HCT116 (cell line): ENCODE data around the gene HERC2. TPM values are rescaled to one million over a fixed set of nuclear protein-coding genes. Genes with fewer than 3 reads are reported as not detected.

Source experiments
- ATAC-seq: fragments of 200-7000 bp; cut with Tn5 transposase; 2 replicates; pipeline ENCODE4 v1.9.1; 2020; ENCODE audit warnings: mild to moderate bottlenecking, moderate library complexity
- BruUV-seq: library from RNA; stranded (reverse); fragments of 400-500 nt; replicated peaks from 2 replicates; lab custom pipeline; 2021; lab: Mats Ljungman, UMichigan
- CTCF ChIA-PET: fragments of 300-600 bp; sonication (Branson Sonifier 250); formaldehyde crosslinking; loops from one replicate; lab custom pipeline; 2021; ENCODE audit warnings: antibody characterized with exemption; lab: Charles Lee
- POLR2A ChIA-PET: fragments of 300-600, 350-600 bp; sonication (Branson Sonifier 250); formaldehyde crosslinking; loops from one replicate; lab custom pipeline; 2021; ENCODE audit warnings: antibody characterized with exemption; lab: Charles Lee
- RAD21 ChIA-PET, 2 experiments: fragments of 300-600 bp; sonication (Branson Sonifier 250); formaldehyde crosslinking; loops; one replicate each; lab custom pipeline; 2023; ENCODE audit warnings: low total read pairs in 2 of 2; ENCODE audit not compliant: uncharacterized antibody in 2 of 2, unreplicated experiment in 2 of 2, low non-redundant PET in 1 of 2; lab: Charles Lee
- DNase-seq: peaks from one replicate; pipeline ENCODE4 v3.0.0-alpha.2; 2010; ENCODE audit warnings: low read depth, low spot score
- H2AFZ ChIP-seq: fragments of 200-600 bp; shearing (Covaris generic), sonication (generic); 2 replicates; pipeline ENCODE4 v1.6.1; 2017; ENCODE audit warnings: low read depth, mixed run types, mixed read lengths, antibody characterized with exemption, low read length; ENCODE audit not compliant: poor library complexity, severe bottlenecking
- H3K27ac ChIP-seq: 2 replicates; pipeline ENCODE4 v1.5.1; 2012; ENCODE audit warnings: low read depth, low read length
- H3K27me3 ChIP-seq: fragments of 200-600 bp; sonication (generic); 2 replicates; pipeline ENCODE4 v1.6.1; 2016; ENCODE audit warnings: mixed run types, low read length, mixed read lengths; ENCODE audit not compliant: insufficient read depth
- H3K36me3 ChIP-seq, 2 experiments: fragments of 200-500 bp in 1 of 2; fragments of 200-600 bp in 1 of 2; sonication (Bioruptor generic) in 1 of 2; sonication (generic) in 1 of 2; 2 replicates each; pipeline versions ENCODE4 v1.5.1 to v1.6.1; 2014 to 2016; ENCODE audit warnings: low read length in 2 of 2, inconsistent platforms in 1 of 2, mixed read lengths in 1 of 2, mixed run types in 1 of 2; ENCODE audit not compliant: insufficient read depth in 2 of 2, control insufficient read depth in 1 of 2
- H3K4me1 ChIP-seq, 2 experiments: fragments of 200-600 bp in 1 of 2; sonication (generic) in 1 of 2; 2 replicates each; pipeline versions ENCODE4 v1.5.1 to v1.6.1; 2012 to 2017; ENCODE audit warnings: low read length in 2 of 2, inconsistent platforms in 1 of 2, mild to moderate bottlenecking in 1 of 2, mixed read lengths in 1 of 2, mixed run types in 1 of 2, moderate library complexity in 1 of 2; ENCODE audit not compliant: insufficient read depth in 2 of 2, control insufficient read depth in 1 of 2
- H3K4me2 ChIP-seq: fragments of 200-600 bp; sonication (generic); 2 replicates; pipeline ENCODE4 v1.6.1; 2017; ENCODE audit warnings: mixed run types, low read length, mixed read lengths
- H3K4me3 ChIP-seq, 2 experiments: fragments of 200-600 bp in 1 of 2; sonication (generic) in 1 of 2; replicated peaks in 1 of 2; 2 replicates each; pipeline ENCODE4 v1.5.1; 2011 to 2016; ENCODE audit warnings: low read length in 2 of 2, control low read depth in 1 of 2, low read depth in 1 of 2, mild to moderate bottlenecking in 1 of 2, mixed read lengths in 1 of 2, mixed run types in 1 of 2
- H3K79me2 ChIP-seq: fragments of 200-600 bp; sonication (generic); 2 replicates; pipeline ENCODE4 v1.6.1; 2017; ENCODE audit warnings: mild to moderate bottlenecking, mixed run types, low read length, moderate library complexity, mixed read lengths; ENCODE audit not compliant: insufficient read depth
- H3K9ac ChIP-seq: fragments of 200-600 bp; sonication (generic); 2 replicates; pipeline ENCODE4 v1.6.1; 2016; ENCODE audit warnings: low read length, mixed read lengths
- H3K9me2 ChIP-seq: fragments of 200-600 bp; sonication (generic), shearing (Covaris generic); 2 replicates; pipeline ENCODE4 v1.6.1; 2017; ENCODE audit warnings: mixed run types, mild to moderate bottlenecking, moderate library complexity; ENCODE audit not compliant: insufficient read depth
- H3K9me3 ChIP-seq, 2 experiments: fragments of 200-500 bp in 1 of 2; fragments of 200-600 bp in 1 of 2; sonication (Bioruptor generic) in 1 of 2; sonication (generic) in 1 of 2; 2 replicates each; pipeline ENCODE4 v1.6.1; 2014 to 2017; ENCODE audit warnings: low read length in 2 of 2, mixed read lengths in 2 of 2, inconsistent platforms in 1 of 2, low read depth in 1 of 2, mild to moderate bottlenecking in 1 of 2, mixed run types in 1 of 2, moderate library complexity in 1 of 2; ENCODE audit not compliant: control insufficient read depth in 1 of 2, insufficient read depth in 1 of 2
- H4K20me1 ChIP-seq: fragments of 200-600 bp; sonication (generic), shearing (Covaris generic); 2 replicates; pipeline ENCODE4 v1.6.1; 2017; ENCODE audit warnings: mixed run types, mild to moderate bottlenecking, moderate library complexity; ENCODE audit not compliant: insufficient read depth
- CBX3 ChIP-seq: IDR thresholded peaks from 2 replicates; pipeline ENCODE4 v1.6.1; 2012; ENCODE audit warnings: low read depth
- ELF1 ChIP-seq: IDR thresholded peaks from 2 replicates; pipeline ENCODE4 v1.6.1; 2012; ENCODE audit warnings: low read depth, borderline replicate concordance
- EZH2 ChIP-seq: fragments of 200-600 bp; sonication (generic); IDR thresholded peaks from 2 replicates; pipeline ENCODE4 v1.6.1; 2017; ENCODE audit warnings: antibody characterized with exemption, mixed run types
- FOSL1 ChIP-seq: IDR thresholded peaks from 2 replicates; pipeline ENCODE4 v1.6.1; 2012; ENCODE audit warnings: low read depth
- JUND ChIP-seq: IDR thresholded peaks from 2 replicates; pipeline ENCODE4 v1.6.1; 2012
- POLR2A ChIP-seq: IDR thresholded peaks from 2 replicates; pipeline ENCODE4 v1.7.0; 2011; ENCODE audit warnings: borderline replicate concordance; ENCODE audit not compliant: insufficient read depth, insufficient read length; ENCODE audit errors: extremely low read depth
- SRF ChIP-seq: IDR thresholded peaks from 2 replicates; pipeline ENCODE4 v1.6.1; 2012; ENCODE audit warnings: low read depth
- TCF7L2 ChIP-seq: IDR thresholded peaks from 2 replicates; pipeline ENCODE4 v1.7.0; 2011; ENCODE audit warnings: borderline replicate concordance, inconsistent platforms; ENCODE audit not compliant: insufficient read depth, insufficient read length; ENCODE audit errors: extremely low read depth
- intact Hi-C: fragments of 100-400 bp; cut with micrococcal nuclease; formaldehyde crosslinking; loops from 2 replicates; pipeline ENCODE4 v1.10.0; 2022
- total RNA-seq: library from RNA; stranded (reverse); gene quantifications from one replicate; pipeline ENCODE4 v1.2.1, GENCODE V29; 2021; ENCODE audit not compliant: unreplicated experiment
- TF ChIP-seq, protein P1 (sequence below): IDR thresholded peaks from 2 replicates; pipeline ENCODE4 v1.6.1; 2012; ENCODE audit warnings: low read depth
- TF ChIP-seq, protein P2 (sequence below), 3 experiments: fragments of 200-600 bp in 1 of 3; sonication (generic) in 1 of 3; IDR thresholded peaks in 2 of 3; conservative IDR thresholded peaks in 1 of 3; 2 replicates each; pipeline ENCODE4 v1.5.1; 2012 to 2017; ENCODE audit warnings: low read depth in 2 of 3, low read length in 2 of 3, antibody characterized with exemption in 1 of 3, borderline replicate concordance in 1 of 3, control low read depth in 1 of 3, mild to moderate bottlenecking in 1 of 3, mixed read lengths in 1 of 3, mixed run types in 1 of 3, moderate library complexity in 1 of 3; ENCODE audit not compliant: insufficient read depth in 1 of 3

The HERC2 gene
- total RNA-seq, 1 experiment from 2014 or later: 55.5 TPM

DNA sequence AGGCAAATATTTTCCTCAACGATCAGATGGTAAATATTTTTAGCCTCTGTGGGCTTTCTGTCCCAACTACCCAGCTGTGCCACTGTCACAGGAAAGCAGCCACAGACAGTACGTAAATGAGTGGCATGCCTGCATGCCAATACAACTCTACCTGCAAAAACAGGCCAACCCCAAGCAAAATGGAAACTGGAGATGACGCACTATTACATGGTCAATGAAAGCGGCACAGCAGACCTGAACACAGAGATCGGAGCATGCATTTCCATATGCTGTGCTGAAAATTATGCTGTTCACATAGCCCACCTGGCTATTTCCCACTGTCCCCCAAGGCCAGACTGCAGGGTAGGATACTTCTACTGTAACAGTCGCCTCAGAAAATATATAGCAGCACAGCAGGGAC, 57.8 kb downstream of the HERC2 start:
- ATAC-seq: no peak
- intact Hi-C loops: no loop called here
- Histone ChIP-seq H3K4me2 (no peak overlapping the region), H3K9me2 (no peaks in the 10 kb centered on the region), H4K20me1 (no peaks in the 10 kb centered on the region), H2AFZ (no peak overlapping the region), H3K27ac (no peak overlapping the region), H3K4me1 (no peaks in the 10 kb centered on the region), H3K36me3 (peaks cover 27 to 30% of the 10 kb centered on the region in 2 experiments), H3K9ac (no peak overlapping the region), H3K79me2 (peaks cover 29% of the 10 kb centered on the region; the same call in 1 of the 2 replicates), H3K27me3 (no peaks in the 10 kb centered on the region), H3K9me3 (no peaks in the 10 kb centered on the region), H3K4me3 (no peak overlapping the region)
- no peak for DNase-seq
- BruUV-seq: no TSS peak
- ChIA-PET CTCF (no interaction called here), RAD21 (no interaction called here), POLR2A (no interaction called here)
- TF ChIP-seq, protein P1, sequence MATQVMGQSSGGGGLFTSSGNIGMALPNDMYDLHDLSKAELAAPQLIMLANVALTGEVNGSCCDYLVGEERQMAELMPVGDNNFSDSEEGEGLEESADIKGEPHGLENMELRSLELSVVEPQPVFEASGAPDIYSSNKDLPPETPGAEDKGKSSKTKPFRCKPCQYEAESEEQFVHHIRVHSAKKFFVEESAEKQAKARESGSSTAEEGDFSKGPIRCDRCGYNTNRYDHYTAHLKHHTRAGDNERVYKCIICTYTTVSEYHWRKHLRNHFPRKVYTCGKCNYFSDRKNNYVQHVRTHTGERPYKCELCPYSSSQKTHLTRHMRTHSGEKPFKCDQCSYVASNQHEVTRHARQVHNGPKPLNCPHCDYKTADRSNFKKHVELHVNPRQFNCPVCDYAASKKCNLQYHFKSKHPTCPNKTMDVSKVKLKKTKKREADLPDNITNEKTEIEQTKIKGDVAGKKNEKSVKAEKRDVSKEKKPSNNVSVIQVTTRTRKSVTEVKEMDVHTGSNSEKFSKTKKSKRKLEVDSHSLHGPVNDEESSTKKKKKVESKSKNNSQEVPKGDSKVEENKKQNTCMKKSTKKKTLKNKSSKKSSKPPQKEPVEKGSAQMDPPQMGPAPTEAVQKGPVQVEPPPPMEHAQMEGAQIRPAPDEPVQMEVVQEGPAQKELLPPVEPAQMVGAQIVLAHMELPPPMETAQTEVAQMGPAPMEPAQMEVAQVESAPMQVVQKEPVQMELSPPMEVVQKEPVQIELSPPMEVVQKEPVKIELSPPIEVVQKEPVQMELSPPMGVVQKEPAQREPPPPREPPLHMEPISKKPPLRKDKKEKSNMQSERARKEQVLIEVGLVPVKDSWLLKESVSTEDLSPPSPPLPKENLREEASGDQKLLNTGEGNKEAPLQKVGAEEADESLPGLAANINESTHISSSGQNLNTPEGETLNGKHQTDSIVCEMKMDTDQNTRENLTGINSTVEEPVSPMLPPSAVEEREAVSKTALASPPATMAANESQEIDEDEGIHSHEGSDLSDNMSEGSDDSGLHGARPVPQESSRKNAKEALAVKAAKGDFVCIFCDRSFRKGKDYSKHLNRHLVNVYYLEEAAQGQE: no peak
- TF ChIP-seq JUND: no peak
- TF ChIP-seq TCF7L2: no peak
- TF ChIP-seq POLR2A: no peak
- no peak for TF ChIP-seq ELF1
- no peak for TF ChIP-seq SRF
- TF ChIP-seq CBX3: no peak
- no peak for TF ChIP-seq EZH2
- TF ChIP-seq, protein P2, sequence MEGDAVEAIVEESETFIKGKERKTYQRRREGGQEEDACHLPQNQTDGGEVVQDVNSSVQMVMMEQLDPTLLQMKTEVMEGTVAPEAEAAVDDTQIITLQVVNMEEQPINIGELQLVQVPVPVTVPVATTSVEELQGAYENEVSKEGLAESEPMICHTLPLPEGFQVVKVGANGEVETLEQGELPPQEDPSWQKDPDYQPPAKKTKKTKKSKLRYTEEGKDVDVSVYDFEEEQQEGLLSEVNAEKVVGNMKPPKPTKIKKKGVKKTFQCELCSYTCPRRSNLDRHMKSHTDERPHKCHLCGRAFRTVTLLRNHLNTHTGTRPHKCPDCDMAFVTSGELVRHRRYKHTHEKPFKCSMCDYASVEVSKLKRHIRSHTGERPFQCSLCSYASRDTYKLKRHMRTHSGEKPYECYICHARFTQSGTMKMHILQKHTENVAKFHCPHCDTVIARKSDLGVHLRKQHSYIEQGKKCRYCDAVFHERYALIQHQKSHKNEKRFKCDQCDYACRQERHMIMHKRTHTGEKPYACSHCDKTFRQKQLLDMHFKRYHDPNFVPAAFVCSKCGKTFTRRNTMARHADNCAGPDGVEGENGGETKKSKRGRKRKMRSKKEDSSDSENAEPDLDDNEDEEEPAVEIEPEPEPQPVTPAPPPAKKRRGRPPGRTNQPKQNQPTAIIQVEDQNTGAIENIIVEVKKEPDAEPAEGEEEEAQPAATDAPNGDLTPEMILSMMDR (IDR thresholded peaks at IDR 0.05 in 2 of 3, conservative IDR thresholded peaks at IDR 0.05 in 1 of 3; ENCODE audit: borderline replicate concordance in 1 of 3, insufficient read depth in 1 of 3, low read depth in 2 of 3, low read length in 2 of 3): no peak
- no peak for TF ChIP-seq FOSL1
